Rectal smooth muscle tissue (tissue), 1 donor: ENCODE measurements around the gene DLEC1.

Experiments
- H3K27ac ChIP-seq: one replicate; pipeline ENCODE4 v1.7.0; 2013; ENCODE audit warnings: low read depth, low read length, inconsistent platforms
- H3K27me3 ChIP-seq: one replicate; pipeline ENCODE4 v1.7.0; 2013; ENCODE audit warnings: low read length; ENCODE audit not compliant: control insufficient read depth, insufficient read depth
- H3K36me3 ChIP-seq: one replicate; pipeline ENCODE4 v1.7.0; 2013; ENCODE audit warnings: low read length; ENCODE audit not compliant: control insufficient read depth, insufficient read depth
- H3K4me1 ChIP-seq: one replicate; pipeline ENCODE4 v1.7.0; 2013; ENCODE audit warnings: low read length; ENCODE audit not compliant: control insufficient read depth, insufficient read depth
- H3K4me3 ChIP-seq: one replicate; pipeline ENCODE4 v1.7.0; 2013; ENCODE audit warnings: low read length
- H3K9ac ChIP-seq: one replicate; pipeline ENCODE4 v1.7.0; 2013; ENCODE audit warnings: low read length

Gene DLEC1, protein sequence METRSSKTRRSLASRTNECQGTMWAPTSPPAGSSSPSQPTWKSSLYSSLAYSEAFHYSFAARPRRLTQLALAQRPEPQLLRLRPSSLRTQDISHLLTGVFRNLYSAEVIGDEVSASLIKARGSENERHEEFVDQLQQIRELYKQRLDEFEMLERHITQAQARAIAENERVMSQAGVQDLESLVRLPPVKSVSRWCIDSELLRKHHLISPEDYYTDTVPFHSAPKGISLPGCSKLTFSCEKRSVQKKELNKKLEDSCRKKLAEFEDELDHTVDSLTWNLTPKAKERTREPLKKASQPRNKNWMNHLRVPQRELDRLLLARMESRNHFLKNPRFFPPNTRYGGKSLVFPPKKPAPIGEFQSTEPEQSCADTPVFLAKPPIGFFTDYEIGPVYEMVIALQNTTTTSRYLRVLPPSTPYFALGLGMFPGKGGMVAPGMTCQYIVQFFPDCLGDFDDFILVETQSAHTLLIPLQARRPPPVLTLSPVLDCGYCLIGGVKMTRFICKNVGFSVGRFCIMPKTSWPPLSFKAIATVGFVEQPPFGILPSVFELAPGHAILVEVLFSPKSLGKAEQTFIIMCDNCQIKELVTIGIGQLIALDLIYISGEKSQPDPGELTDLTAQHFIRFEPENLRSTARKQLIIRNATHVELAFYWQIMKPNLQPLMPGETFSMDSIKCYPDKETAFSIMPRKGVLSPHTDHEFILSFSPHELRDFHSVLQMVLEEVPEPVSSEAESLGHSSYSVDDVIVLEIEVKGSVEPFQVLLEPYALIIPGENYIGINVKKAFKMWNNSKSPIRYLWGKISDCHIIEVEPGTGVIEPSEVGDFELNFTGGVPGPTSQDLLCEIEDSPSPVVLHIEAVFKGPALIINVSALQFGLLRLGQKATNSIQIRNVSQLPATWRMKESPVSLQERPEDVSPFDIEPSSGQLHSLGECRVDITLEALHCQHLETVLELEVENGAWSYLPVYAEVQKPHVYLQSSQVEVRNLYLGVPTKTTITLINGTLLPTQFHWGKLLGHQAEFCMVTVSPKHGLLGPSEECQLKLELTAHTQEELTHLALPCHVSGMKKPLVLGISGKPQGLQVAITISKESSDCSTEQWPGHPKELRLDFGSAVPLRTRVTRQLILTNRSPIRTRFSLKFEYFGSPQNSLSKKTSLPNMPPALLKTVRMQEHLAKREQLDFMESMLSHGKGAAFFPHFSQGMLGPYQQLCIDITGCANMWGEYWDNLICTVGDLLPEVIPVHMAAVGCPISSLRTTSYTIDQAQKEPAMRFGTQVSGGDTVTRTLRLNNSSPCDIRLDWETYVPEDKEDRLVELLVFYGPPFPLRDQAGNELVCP (N-terminal part only)

DNA sequence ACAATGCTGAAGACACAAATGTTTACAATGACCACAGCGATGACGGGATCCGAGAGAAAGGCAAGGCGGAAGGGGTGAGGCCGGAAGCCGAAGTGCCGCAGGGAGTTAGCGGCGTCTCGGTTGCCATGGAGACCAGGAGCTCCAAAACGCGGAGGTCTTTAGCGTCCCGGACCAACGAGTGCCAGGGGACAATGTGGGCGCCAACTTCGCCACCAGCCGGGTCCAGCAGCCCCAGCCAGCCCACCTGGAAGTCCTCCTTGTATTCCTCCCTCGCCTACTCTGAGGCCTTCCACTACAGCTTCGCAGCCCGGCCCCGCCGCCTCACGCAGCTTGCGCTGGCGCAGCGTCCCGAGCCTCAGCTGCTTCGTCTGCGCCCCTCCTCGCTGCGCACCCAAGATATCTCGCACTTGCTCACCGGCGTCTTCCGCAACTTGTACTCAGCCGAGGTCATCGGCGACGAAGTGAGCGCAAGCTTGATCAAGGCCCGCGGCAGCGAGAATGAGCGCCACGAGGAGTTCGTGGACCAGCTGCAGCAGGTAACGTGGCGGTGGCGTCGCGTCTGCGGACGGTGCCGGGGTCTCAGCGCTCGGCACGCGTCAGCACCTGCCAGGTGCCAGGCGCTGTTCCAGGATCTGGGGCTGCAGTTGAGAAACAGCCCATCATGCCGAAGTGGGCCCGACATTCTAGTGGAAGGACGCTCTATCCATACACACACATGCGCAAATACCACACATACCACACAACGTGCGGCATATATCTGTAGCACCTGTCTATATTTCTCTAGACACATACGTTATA, at the start of gene DLEC1:
Gene DLEC1, plus strand, starts transcription at position 108 of the 798 bp plus-strand sequence. Its CDS starts 18 bp downstream, at position 126.
- H3K4me1 ChIP-seq, result no peaks in the 10 kb centered on the region
- H3K36me3 ChIP-seq, result no peaks in the 10 kb centered on the region
- no peaks in the 10 kb centered on the region for H3K27me3 ChIP-seq
- H3K9ac ChIP-seq, result no peak within 1 kb of the TSS
- no peak within 1 kb of the TSS for H3K27ac ChIP-seq
- H3K4me3 ChIP-seq, result peak within 1 kb of the TSS; percentile 80

DNA sequence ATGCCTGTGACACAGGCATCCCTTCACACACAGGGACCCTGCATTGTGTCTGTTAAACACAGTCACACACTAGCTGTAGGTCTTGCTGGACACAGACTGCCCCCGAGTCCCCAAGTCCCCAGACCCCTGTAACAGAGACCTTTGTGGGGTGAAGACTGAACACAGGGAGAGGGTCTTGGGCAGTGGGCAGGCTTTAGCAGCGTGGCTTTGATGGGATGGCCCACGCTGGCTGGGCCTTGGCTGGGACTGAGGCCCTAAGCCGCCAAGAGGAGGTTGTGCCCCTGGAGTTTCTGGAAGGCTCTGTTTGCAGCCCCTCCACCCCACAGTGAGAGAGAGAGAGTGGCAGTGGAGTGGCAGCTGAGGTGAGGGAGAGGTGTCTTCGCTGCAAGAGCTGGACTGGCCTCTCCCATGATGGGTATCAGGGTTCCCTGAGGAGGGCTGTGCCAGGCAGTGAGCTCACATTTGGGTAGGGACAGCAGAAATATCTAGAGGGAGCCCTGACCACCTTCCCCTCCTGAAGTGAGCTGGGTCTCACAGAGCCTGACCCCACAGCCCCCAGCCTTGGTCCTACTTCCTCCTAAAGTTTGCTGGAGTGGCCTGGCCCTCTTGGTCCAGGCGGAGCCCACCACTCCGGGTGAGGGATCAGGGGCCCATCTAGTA, 49.1 kb upstream of the DLEC1 start:
- peaks cover 3% of the 10 kb centered on the region for H3K4me1 ChIP-seq
- H3K9ac ChIP-seq, result no peak overlapping the region
- no peaks in the 10 kb centered on the region for H3K27me3 ChIP-seq
- H3K27ac ChIP-seq, result no peak overlapping the region
- H3K4me3 ChIP-seq, result no peak overlapping the region
- H3K36me3 ChIP-seq, result peaks cover 2% of the 10 kb centered on the region

DNA sequence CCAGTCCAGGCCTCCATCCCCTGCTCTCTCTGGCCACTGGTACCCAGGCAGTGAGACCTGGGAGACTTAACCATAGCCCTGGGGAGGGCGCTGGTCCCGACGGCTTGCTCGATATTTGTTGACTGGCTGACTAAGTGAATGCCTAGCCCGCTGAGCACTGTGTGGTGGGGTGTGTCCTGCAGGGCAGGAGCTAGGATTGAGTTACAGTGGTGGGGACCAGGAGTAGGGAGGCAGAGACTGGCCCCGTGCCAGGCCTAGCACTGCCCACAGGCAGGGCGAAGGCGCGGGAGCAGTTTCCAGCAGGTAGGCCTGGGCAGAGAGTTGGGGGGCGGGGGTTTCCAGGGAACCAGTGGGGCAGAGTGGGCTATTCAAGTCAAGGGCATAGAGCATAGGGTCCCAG, 48.5 kb upstream of the DLEC1 start, which contains the start of gene VILL:
Gene VILL, plus strand, starts transcription at position 260 of the 400 bp plus-strand sequence. CDS start 2,887 bp downstream, outside the sequence.
- Histone ChIP-seq H3K36me3 (peaks cover 4% of the 10 kb centered on the region), H3K4me3 (peak within 1 kb of the TSS; percentile 44), H3K27me3 (no peaks in the 10 kb centered on the region), H3K27ac (no peak within 1 kb of the TSS), H3K9ac (peak within 1 kb of the TSS; percentile 57), H3K4me1 (peaks cover 3% of the 10 kb centered on the region)

DNA sequence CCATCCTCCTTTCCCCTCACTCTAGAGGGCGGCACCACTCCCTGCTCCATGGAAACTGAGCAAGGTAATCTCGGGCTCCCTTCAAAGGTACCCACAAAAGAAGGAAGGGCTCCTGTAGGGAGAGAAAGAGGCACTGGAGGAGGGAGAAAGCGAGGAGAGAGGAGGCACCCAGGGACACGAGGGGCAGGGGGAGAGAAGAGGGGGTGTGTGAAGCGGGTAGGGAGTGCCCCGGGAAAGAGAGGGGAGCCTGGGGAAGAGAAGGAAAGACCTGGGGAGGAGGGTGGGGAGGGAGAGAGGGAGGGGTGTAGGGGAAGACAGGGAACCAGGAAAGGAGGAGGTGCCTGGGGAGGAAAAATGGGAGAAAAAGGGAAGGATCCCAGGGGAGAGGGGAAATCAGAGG, 47.9 kb upstream of the DLEC1 start:
- Histone ChIP-seq H3K27me3 (no peaks in the 10 kb centered on the region), H3K4me1 (peaks cover 3% of the 10 kb centered on the region), H3K36me3 (peaks cover 5% of the 10 kb centered on the region), H3K27ac (no peak overlapping the region), H3K9ac (peak overlapping the region; percentile 57), H3K4me3 (peak overlapping the region; percentile 44)

DNA sequence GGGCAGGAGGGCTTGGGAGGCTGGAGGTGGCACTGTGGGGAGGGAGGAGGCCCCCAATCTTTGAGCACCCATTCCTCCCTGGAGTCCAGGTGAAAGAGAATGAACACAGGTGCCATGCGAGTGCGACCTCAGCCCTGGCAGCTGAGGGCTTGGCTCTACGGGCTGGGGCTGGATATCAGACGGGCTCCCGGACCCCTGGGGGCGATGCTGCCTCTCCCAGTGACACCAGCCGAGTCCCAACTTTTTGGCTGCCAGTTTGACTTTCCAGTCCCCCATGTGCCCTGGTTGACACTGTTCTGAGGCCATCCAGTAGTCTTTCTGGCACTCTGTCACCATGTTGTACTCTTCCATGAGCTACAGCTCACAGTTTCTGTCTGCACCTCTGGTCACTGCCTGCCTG, 47.2 kb upstream of the DLEC1 start:
- H3K4me3 ChIP-seq, result peak overlapping the region; percentile 44
- H3K27ac ChIP-seq, result no peak overlapping the region
- H3K9ac ChIP-seq, result peak overlapping the region; percentile 58
- H3K4me1 ChIP-seq, result peaks cover 3% of the 10 kb centered on the region
- H3K36me3 ChIP-seq, result peaks cover 5% of the 10 kb centered on the region
- no peaks in the 10 kb centered on the region for H3K27me3 ChIP-seq

DNA sequence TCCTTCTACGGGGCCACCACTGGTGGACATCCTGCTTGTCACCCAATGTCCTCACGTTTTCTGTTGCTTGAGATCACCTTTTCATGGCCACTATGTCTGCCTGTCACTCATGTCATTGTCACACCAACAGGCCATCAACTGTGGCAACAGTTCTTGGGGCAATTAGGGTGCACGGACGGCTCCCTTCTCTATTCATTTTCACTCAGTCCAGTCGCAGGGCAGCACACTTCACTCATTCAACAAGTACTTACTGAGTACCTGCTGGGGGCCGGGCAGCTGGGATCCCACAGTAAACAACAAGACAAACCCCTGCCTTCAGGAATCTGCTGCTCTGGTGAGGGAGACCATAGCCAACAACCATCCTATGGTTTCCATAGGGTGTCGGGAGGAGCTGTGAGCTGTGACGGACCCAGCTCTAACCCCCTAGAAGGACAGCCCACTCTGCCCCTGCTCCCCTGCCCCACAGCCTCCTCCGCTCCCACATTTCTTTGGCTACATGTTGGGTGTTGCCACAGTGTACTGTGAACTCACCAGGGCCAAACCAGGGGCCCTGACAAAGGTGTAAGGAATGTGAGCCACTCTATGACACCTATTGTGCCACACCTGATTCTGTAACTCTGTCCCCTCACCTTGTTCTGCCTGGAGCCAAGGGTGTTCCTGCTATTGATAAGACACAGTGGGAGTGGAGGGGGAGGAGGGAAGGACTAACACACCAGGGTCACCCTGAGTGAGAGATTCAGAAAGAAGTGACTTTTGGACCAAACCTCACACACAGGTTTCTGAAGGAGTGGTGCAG, 46.5 kb upstream of the DLEC1 start:
- Histone ChIP-seq H3K36me3 (peaks cover 5% of the 10 kb centered on the region), H3K27me3 (no peaks in the 10 kb centered on the region), H3K4me3 (peak overlapping the region; percentile 44), H3K27ac (no peak overlapping the region), H3K9ac (peak overlapping the region; percentile 58), H3K4me1 (peaks cover 3% of the 10 kb centered on the region)

DNA sequence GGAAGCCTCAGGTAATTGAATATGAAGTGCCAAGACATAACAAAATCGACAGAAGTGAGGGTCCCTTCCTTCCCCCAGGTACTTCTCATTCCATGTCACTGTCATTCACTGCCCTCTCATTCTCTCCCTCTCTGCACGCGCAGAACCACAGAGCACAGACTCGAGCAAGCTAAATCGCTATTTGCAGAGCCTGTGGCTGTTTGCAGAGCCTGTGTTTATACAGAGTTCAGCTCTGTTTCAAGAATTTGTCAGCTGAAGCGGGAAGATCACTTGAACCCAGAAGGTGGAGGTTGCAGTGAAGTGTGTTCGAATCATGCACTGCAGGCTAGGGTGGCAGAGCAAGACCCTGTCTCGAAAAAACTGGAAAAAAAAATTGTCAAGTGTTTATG, 45.9 kb upstream of the DLEC1 start:
- Histone ChIP-seq H3K4me3 (peak overlapping the region; percentile 71), H3K4me1 (peaks cover 4% of the 10 kb centered on the region), H3K9ac (no peak overlapping the region), H3K27me3 (no peaks in the 10 kb centered on the region), H3K27ac (no peak overlapping the region), H3K36me3 (peaks cover 5% of the 10 kb centered on the region)

DNA sequence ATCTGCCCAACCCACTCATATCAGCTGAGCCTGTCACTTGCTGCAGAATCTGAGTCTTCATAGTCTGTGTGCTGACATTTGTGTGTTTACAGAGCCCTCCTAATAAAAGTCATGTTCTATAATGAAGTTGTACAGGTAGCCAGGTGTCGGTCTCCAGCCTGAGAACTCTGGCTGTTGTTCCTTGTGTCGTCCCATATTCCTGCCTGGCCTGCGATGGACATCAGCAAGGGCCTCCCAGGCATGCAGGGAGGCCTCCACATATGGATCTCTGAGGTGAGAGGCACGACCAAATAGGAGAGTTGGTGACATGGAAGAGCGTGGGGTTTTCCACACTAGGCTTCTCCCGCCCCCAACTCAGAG, 45.6 kb upstream of the DLEC1 start:
- no peak overlapping the region for H3K27ac ChIP-seq
- peak overlapping the region; percentile 71 for H3K4me3 ChIP-seq
- H3K9ac ChIP-seq, result no peak overlapping the region
- H3K27me3 ChIP-seq, result no peaks in the 10 kb centered on the region
- H3K36me3 ChIP-seq, result peaks cover 5% of the 10 kb centered on the region
- peaks cover 8% of the 10 kb centered on the region for H3K4me1 ChIP-seq

DNA sequence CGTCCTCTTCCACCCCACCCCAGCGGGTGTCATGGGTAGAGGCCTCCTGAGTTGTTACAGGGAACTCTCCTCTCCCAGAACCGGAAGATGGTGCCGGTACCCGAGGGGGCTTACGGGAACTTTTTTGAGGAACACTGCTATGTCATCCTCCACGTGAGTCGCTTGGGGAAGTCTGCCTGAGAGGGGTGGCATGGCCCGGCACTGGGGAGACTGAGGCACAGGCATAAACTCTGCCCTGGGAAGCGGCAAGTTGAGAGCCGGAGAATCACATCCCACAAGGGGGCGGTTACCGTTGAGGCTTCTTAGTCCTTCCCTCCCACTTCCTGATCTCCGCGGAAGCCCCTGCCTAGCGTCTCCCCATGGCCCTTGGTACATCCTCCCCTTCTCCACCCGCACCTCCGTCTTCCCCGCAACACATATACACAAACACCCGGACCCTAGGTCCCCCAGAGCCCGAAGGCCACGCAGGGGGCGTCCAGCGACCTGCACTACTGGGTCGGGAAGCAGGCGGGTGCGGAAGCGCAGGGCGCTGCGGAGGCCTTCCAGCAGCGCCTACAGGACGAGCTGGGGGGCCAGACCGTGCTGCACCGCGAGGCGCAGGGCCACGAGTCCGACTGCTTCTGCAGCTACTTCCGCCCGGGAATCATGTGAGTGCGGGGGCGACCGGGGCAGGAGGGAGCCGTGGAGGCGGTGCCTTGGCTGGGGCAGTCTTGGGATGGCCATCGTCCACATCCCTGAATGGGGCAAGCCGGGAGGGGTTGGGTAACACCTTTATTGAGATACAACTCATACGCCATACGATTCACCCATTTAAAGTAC, 45.0 kb upstream of the DLEC1 start:
- peak overlapping the region; percentile 71 for H3K4me3 ChIP-seq
- H3K4me1 ChIP-seq, result peaks cover 10% of the 10 kb centered on the region
- H3K27me3 ChIP-seq, result no peaks in the 10 kb centered on the region
- H3K36me3 ChIP-seq, result peaks cover 5% of the 10 kb centered on the region
- H3K9ac ChIP-seq, result peak overlapping the region; percentile 53
- H3K27ac ChIP-seq, result peak overlapping the region; percentile 25

DNA sequence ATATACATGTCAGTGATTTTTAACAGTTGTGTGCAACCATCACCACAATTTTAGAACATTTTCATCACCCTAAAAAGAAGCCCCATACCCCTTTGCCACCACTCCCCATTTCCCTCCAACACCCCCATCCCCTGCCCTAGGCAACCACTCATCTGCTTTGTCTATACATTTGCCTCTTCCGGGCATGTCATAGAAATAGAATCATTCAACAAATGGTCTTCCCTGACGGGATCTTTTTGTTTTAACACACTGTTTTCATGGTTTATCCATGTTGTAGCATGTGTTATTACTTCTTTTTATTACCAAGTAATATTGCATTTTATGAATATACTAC, 44.4 kb upstream of the DLEC1 start:
- H3K4me3 ChIP-seq, result peak overlapping the region; percentile 71
- H3K27ac ChIP-seq, result no peak overlapping the region
- H3K9ac ChIP-seq, result no peak overlapping the region
- peaks cover 5% of the 10 kb centered on the region for H3K36me3 ChIP-seq
- H3K4me1 ChIP-seq, result peaks cover 12% of the 10 kb centered on the region
- H3K27me3 ChIP-seq, result no peaks in the 10 kb centered on the region
